Activated T-cell treated with anti-CD3 and anti-CD28 coated beads, Interleukin-2, amount 50 U/mL, for 24 hours (primary cell): Measurements from ENCODE around the gene PGC.
A peak's percentile ranks its signal among the peaks of the same experiment; 100 is the strongest.

Source experiments
- DNase-seq: peaks from one replicate; pipeline ENCODE4 v3.0.0-alpha.2; 2020
- H3K27ac Mint-ChIP-seq: 2 replicates; pipeline ENCODE4 v1.8.0; 2020; ENCODE audit warnings: mild to moderate bottlenecking, mixed read lengths
- H3K27me3 Mint-ChIP-seq: 2 replicates; pipeline ENCODE4 v1.8.0; 2020; ENCODE audit warnings: mixed read lengths
- H3K36me3 Mint-ChIP-seq: 2 replicates; pipeline ENCODE4 v1.8.0; 2020; ENCODE audit warnings: low read depth, mixed read lengths
- H3K4me1 Mint-ChIP-seq: 2 replicates; pipeline ENCODE4 v1.8.0; 2020; ENCODE audit warnings: low read depth, mixed read lengths
- H3K4me3 Mint-ChIP-seq: 2 replicates; pipeline ENCODE4 v1.8.0; 2020; ENCODE audit warnings: mild to moderate bottlenecking, moderate library complexity, mixed read lengths
- H3K9me3 Mint-ChIP-seq: 2 replicates; pipeline ENCODE4 v1.8.0; 2020; ENCODE audit warnings: mixed read lengths

Gene PGC

GRCh38 chr6:41743406-41744235 is 3.6 kb downstream of the PGC start:
- DNase-seq = no peak
- Mint-ChIP-seq H3K4me3 (no peak overlapping the region), H3K27me3 (no peaks in the 10 kb centered on the region), H3K36me3 (no peaks in the 10 kb centered on the region), H3K4me1 (no peaks in the 10 kb centered on the region), H3K9me3 (no peaks in the 10 kb centered on the region), H3K27ac (no peak overlapping the region)

GRCh38 chr6:41741625-41742490 is 5.3 kb downstream of the PGC start:
- H3K27me3 Mint-ChIP-seq = no peaks in the 10 kb centered on the region
- no peak overlapping the region for H3K4me3 Mint-ChIP-seq
- H3K36me3 Mint-ChIP-seq = no peaks in the 10 kb centered on the region
- no peaks in the 10 kb centered on the region for H3K4me1 Mint-ChIP-seq
- H3K9me3 Mint-ChIP-seq = no peaks in the 10 kb centered on the region
- H3K27ac Mint-ChIP-seq = no peak overlapping the region
- DNase-seq = no peak

GRCh38 chr6:41740366-41741162 is 6.6 kb downstream of the PGC start:
- Mint-ChIP-seq H3K4me1 (peaks cover 4% of the 10 kb centered on the region), H3K9me3 (no peaks in the 10 kb centered on the region), H3K27ac (no peak overlapping the region), H3K4me3 (no peak overlapping the region), H3K27me3 (no peaks in the 10 kb centered on the region), H3K36me3 (no peaks in the 10 kb centered on the region)
- no peak for DNase-seq

GRCh38 chr6:41739041-41739440 is 8.2 kb downstream of the PGC start:
- Mint-ChIP-seq H3K27me3 (no peaks in the 10 kb centered on the region), H3K36me3 (no peaks in the 10 kb centered on the region), H3K9me3 (no peaks in the 10 kb centered on the region), H3K4me1 (peaks cover 4% of the 10 kb centered on the region), H3K27ac (no peak overlapping the region), H3K4me3 (no peak overlapping the region)
- no peak for DNase-seq

- no peak overlapping the region for H3K27ac Mint-ChIP-seq
- no peak for DNase-seq
- H3K36me3 Mint-ChIP-seq = no peaks in the 10 kb centered on the region
- H3K27me3 Mint-ChIP-seq = no peaks in the 10 kb centered on the region
- no peaks in the 10 kb centered on the region for H3K9me3 Mint-ChIP-seq
- peaks cover 17% of the 10 kb centered on the region for H3K4me1 Mint-ChIP-seq
- H3K4me3 Mint-ChIP-seq = no peak overlapping the region
Measured at GRCh38 chr6:41737591-41738130, 9.5 kb downstream of the PGC start.

DNA sequence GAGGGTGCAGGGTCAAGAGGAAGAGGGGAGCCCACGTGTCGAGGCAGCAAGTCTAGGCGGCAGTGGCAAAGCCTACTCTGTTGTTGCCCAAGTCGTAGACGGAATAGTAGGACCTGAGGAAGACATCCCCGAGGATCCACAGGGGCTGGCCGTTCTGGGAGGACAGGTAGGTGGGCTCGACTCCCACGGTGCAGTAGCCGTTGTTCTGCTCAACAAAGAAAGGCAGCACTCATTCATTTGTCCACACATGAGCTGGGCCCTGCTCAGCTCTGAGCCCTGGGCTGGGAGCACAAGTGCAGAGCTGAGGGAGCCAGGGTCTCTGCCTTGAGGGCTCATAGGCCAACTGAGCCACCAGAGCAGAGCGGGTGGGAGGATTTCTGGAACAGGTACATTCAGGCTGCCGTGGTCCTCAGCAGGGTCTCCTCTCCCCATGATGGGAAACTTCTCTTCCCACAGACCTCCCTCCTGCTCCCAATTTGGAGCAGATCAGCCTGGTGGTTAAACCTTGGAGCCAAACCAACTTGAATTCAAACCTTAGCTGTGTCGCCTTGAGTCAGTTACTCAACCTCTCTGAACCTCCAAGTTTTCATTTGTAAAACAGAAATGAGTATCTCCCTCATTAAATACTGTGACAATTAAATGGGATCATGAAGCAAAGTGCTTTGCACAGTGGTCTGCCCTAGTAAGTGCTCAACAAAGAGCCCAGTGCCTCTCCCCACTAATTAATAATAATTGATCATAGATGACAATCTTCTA is 10.2 kb downstream of the PGC start:
- DNase-seq = no peak
- Mint-ChIP-seq H3K9me3 (no peaks in the 10 kb centered on the region), H3K36me3 (no peaks in the 10 kb centered on the region), H3K27ac (no peak overlapping the region), H3K4me3 (no peak overlapping the region), H3K4me1 (peaks cover 21% of the 10 kb centered on the region), H3K27me3 (no peaks in the 10 kb centered on the region)

DNA sequence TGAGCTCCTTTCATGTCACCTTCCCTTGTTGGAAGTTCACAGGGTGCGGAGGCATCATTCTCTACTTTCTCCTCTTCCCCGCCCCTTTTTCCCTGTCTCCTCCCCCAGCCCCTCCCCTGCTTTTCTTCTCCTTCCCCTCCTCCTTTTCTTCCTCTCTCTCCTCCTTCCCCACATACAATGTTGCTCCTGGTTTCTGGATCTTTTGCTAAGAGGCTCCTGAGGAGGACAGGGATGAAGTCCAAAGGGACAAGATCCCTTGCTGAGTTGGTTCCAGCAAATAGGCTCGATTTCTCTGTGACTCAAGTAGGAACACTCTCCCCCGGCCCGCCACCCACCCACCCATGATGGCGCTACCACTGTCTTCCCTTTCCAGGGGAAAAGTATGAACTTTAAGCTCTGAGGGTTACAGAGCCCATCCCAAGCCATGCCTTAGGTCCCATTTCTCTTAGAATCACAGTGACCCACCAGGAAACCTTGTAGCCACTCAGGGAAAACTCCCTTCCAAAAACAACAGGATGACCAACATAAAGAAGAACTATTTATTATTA is 10.9 kb downstream of the PGC start:
- Mint-ChIP-seq H3K36me3 (no peaks in the 10 kb centered on the region), H3K27me3 (no peaks in the 10 kb centered on the region), H3K4me1 (peaks cover 26% of the 10 kb centered on the region), H3K4me3 (no peak overlapping the region), H3K9me3 (no peaks in the 10 kb centered on the region), H3K27ac (no peak overlapping the region)
- DNase-seq = no peak

- peak; percentile 98 for DNase-seq
- H3K27ac Mint-ChIP-seq = peak within 1 kb of the TSS; percentile 57
- H3K9me3 Mint-ChIP-seq = no peaks in the 10 kb centered on the region
- H3K4me3 Mint-ChIP-seq = peak within 1 kb of the TSS; percentile 75
- no peaks in the 10 kb centered on the region for H3K36me3 Mint-ChIP-seq
- peaks cover 33% of the 10 kb centered on the region for H3K4me1 Mint-ChIP-seq
- no peaks in the 10 kb centered on the region for H3K27me3 Mint-ChIP-seq
Measured at GRCh38 chr6:41735427-41736185, 11.6 kb downstream of the PGC start, which contains the start of gene TFEB. Gene TFEB (minus strand): TSS chr6:41735608. CDS start chr6:41691213, 44,395 bp downstream.

GRCh38 chr6:41734666-41735426 is 12.4 kb downstream of the PGC start:
- peak; percentile 80 for DNase-seq
- H3K4me1 Mint-ChIP-seq = peaks cover 39% of the 10 kb centered on the region
- no peaks in the 10 kb centered on the region for H3K9me3 Mint-ChIP-seq
- H3K36me3 Mint-ChIP-seq = no peaks in the 10 kb centered on the region
- peak overlapping the region; percentile 75 for H3K4me3 Mint-ChIP-seq
- H3K27me3 Mint-ChIP-seq = no peaks in the 10 kb centered on the region
- H3K27ac Mint-ChIP-seq = peak overlapping the region; percentile 18

GRCh38 chr6:41733707-41734665 is 13.2 kb downstream of the PGC start:
- Mint-ChIP-seq H3K27ac (peak overlapping the region; percentile 50), H3K9me3 (no peaks in the 10 kb centered on the region), H3K27me3 (no peaks in the 10 kb centered on the region), H3K4me3 (peak overlapping the region; percentile 81), H3K4me1 (peaks cover 42% of the 10 kb centered on the region), H3K36me3 (no peaks in the 10 kb centered on the region)
- peak; percentile 72 for DNase-seq

DNA sequence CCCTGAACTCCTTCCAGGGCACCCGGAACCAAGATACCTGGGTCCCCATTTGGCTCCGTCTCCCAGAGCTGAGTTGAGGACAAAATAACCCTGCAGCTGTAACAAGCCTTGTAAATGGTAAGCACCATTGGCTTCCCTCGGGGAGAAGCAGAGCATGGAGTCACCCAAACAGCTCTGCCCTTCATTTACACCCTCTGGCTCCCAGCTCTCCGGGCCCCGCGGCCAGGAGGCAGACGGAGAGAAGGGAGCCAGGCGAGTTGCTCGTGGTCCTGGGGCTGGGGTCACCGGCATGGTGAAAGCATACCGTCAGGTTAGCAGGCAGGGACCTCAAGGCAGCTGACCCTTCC is 13.9 kb downstream of the PGC start:
- Mint-ChIP-seq H3K4me3 (peak overlapping the region; percentile 81), H3K4me1 (peaks cover 42% of the 10 kb centered on the region), H3K27ac (peak overlapping the region; percentile 50), H3K27me3 (no peaks in the 10 kb centered on the region), H3K36me3 (no peaks in the 10 kb centered on the region), H3K9me3 (no peaks in the 10 kb centered on the region)
- DNase-seq = no peak
